Neural progenitor cell (in vitro differentiated cells): Measurements from ENCODE around the gene PSORS1C2. TPM values are rescaled to one million over a fixed set of nuclear protein-coding genes. Genes with fewer than 3 reads are reported as not detected.
"Not testable (repeated sequence)": the region's sequence is repeated elsewhere in the genome, so short reads cannot be mapped to it uniquely, and the experiment has no call there.

Experiments used
- DNase-seq: peaks from one replicate; pipeline ENCODE4 v3.0.0-alpha.2; 2016; ENCODE audit warnings: low spot score
- H2AFZ ChIP-seq: fragments of 200-600 bp; sonication (generic); replicated peaks from 2 replicates; pipeline ENCODE4 v1.6.1; 2016; ENCODE audit warnings: antibody characterized with exemption
- H3F3A ChIP-seq: fragments of 200-600 bp; sonication (generic); 2 replicates; pipeline ENCODE4 v1.6.1; 2016; ENCODE audit warnings: antibody characterized with exemption, low read depth
- H3K27ac ChIP-seq: fragments of 200-600 bp; sonication (generic); 2 replicates; pipeline ENCODE4 v1.5.1; 2016; ENCODE audit warnings: mild to moderate bottlenecking
- H3K27me3 ChIP-seq: fragments of 200-600 bp; sonication (generic); 2 replicates; pipeline ENCODE4 v1.6.1; 2016; ENCODE audit warnings: mild to moderate bottlenecking, moderate library complexity
- H3K36me3 ChIP-seq: fragments of 200-600 bp; sonication (generic); 2 replicates; pipeline ENCODE4 v1.5.1; 2016
- H3K4me1 ChIP-seq: fragments of 200-600 bp; sonication (generic); 2 replicates; pipeline ENCODE4 v1.6.1; 2016; ENCODE audit warnings: mixed run types
- H3K4me2 ChIP-seq: fragments of 200-600 bp; sonication (generic); 2 replicates; pipeline ENCODE4 v1.6.1; 2016
- H3K4me3 ChIP-seq: fragments of 200-600 bp; sonication (generic); 2 replicates; pipeline ENCODE4 v1.5.1; 2016
- H3K79me2 ChIP-seq: fragments of 200-600 bp; sonication (generic); 2 replicates; pipeline ENCODE4 v1.6.1; 2016; ENCODE audit warnings: low read depth
- H3K9ac ChIP-seq: fragments of 200-600 bp; sonication (generic); 2 replicates; pipeline ENCODE4 v1.6.1; 2016
- H3K9me3 ChIP-seq: fragments of 200-600 bp; sonication (generic); 2 replicates; pipeline ENCODE4 v1.5.1; 2016; ENCODE audit warnings: low read depth
- H4K20me1 ChIP-seq: fragments of 200-600 bp; sonication (generic); 2 replicates; pipeline ENCODE4 v1.6.1; 2016; ENCODE audit warnings: low read depth
- H3K27ac Mint-ChIP-seq: 3 replicates; pipeline ENCODE4 v1.8.0; 2021; ENCODE audit warnings: mixed read lengths
- H3K27me3 Mint-ChIP-seq: 2 replicates; pipeline ENCODE4 v1.8.0; 2022; ENCODE audit warnings: low read depth, mild to moderate bottlenecking, inconsistent platforms, moderate library complexity, mixed read lengths; ENCODE audit not compliant: insufficient read depth
- H3K36me3 Mint-ChIP-seq: 3 replicates; pipeline ENCODE4 v1.8.0; 2021; ENCODE audit warnings: mixed read lengths
- H3K4me1 Mint-ChIP-seq: 3 replicates; pipeline ENCODE4 v1.8.0; 2021; ENCODE audit warnings: mixed read lengths
- H3K4me3 Mint-ChIP-seq: 3 replicates; pipeline ENCODE4 v1.8.0; 2021; ENCODE audit warnings: mild to moderate bottlenecking, moderate library complexity, mixed read lengths
- H3K9me3 Mint-ChIP-seq: 3 replicates; pipeline ENCODE4 v1.8.0; 2020; ENCODE audit warnings: mixed read lengths
- CTCF ChIP-seq: fragments of 200-600 bp; sonication (generic); IDR thresholded peaks from 2 replicates; pipeline ENCODE4 v1.5.1; 2017; ENCODE audit warnings: antibody characterized with exemption, mild to moderate bottlenecking
- EZH2 ChIP-seq: fragments of 200-600 bp; sonication (generic); IDR thresholded peaks from 2 replicates; pipeline ENCODE4 v1.6.1; 2017; ENCODE audit warnings: antibody characterized with exemption, mild to moderate bottlenecking, moderate library complexity
- EZH2phosphoT487 ChIP-seq: fragments of 200-600 bp; sonication (generic); IDR thresholded peaks from 2 replicates; pipeline ENCODE4 v1.6.1; 2017; ENCODE audit warnings: antibody characterized with exemption
- total RNA-seq: library from RNA; depleted of rRNA; stranded (reverse); fragments of >200 nt; gene quantifications from 2 replicates; pipeline ENCODE4 v1.2.3, GENCODE V29; 2015; ENCODE audit warnings: low replicate concordance

PSORS1C2 gene
- total RNA-seq, 1 donor from 2014 or later = not detected

DNA sequence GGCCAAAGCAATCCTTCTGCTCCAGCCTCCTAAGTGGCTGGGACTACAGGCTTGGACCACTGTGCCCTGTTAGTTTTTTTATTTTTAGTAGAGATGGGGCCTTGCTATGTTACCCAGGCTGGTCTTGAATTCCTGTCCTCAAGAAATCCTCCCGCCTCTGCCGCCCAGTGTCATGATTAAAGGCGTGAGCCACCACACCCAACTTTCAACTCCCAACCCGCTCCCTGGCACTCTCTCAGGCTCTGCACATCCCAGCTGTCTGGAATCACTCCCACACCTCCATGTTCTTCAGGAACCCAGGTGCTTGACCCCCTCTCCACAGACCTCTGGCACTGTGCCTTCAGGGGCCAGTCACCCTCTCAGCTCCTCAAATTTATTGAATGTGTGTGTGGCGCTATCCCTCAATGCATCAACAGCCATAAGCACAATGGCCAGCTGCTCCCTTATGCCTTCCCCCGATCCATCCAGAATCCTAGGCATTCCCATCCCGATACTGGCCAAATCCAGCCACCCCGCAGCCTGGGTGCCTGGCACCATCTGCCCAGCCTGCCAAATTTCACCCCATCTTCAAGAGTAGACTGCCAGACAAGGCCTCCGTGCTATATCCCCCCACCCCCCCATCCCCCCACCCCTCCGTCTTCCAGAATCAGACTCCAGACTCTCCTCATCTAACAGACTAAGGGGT, 32.3 kb upstream of the PSORS1C2 start:
- DNase-seq = no peak
- H3K27ac Mint-ChIP-seq = no peak overlapping the region
- no peaks in the 10 kb centered on the region for H3K36me3 Mint-ChIP-seq
- Histone ChIP-seq H3K27me3 (peaks cover 40% of the 10 kb centered on the region), H3K79me2 (no peaks in the 10 kb centered on the region), H3K4me1 (peaks cover 19% of the 10 kb centered on the region), H3K9ac (no peak overlapping the region), H3K4me2 (no peak overlapping the region), H3F3A (peaks cover 13% of the 10 kb centered on the region), H3K4me3 (no peak overlapping the region), H3K9me3 (no peaks in the 10 kb centered on the region), H3K36me3 (no peaks in the 10 kb centered on the region), H3K27ac (no peak overlapping the region), H4K20me1 (no peaks in the 10 kb centered on the region), H2AFZ (no peak overlapping the region)
- TF ChIP-seq EZH2phosphoT487 (no peak), EZH2 (no peak), CTCF (no peak)
- H3K4me1 Mint-ChIP-seq = peaks cover 25% of the 10 kb centered on the region
- H3K27me3 Mint-ChIP-seq = peaks cover 8% of the 10 kb centered on the region
- no peak overlapping the region for H3K4me3 Mint-ChIP-seq
- no peaks in the 10 kb centered on the region for H3K9me3 Mint-ChIP-seq

DNA sequence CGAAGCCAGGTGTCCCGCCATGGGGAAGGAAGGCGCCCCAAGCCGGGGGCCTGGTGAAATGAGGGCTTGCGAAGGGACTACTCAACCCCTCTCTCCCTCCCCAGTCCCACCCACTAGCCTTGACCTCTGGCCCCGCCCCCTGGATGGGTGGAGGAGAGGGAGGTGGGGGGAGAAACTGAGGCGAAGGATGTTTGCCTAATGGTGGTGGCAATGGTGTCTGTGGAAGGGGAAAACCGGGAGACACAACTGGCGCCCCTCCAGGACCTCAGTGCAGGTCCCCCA, 31.7 kb upstream of the PSORS1C2 start, which contains the start of gene POU5F1:
POU5F1 (minus strand) TSS at position 83 of the 282 bp plus-strand sequence; CDS start at position 21, 62 bp downstream.
- Histone ChIP-seq H3F3A (peaks cover 13% of the 10 kb centered on the region), H3K79me2 (no peaks in the 10 kb centered on the region), H3K4me2 (no peak within 1 kb of the TSS), H4K20me1 (no peaks in the 10 kb centered on the region), H3K27me3 (peaks cover 40% of the 10 kb centered on the region), H3K9ac (no peak within 1 kb of the TSS), H3K36me3 (no peaks in the 10 kb centered on the region), H3K4me1 (peaks cover 19% of the 10 kb centered on the region), H3K4me3 (no peak within 1 kb of the TSS), H3K27ac (no peak within 1 kb of the TSS), H2AFZ (no peak within 1 kb of the TSS), H3K9me3 (no peaks in the 10 kb centered on the region)
- H3K27ac Mint-ChIP-seq = no peak within 1 kb of the TSS
- no peak for TF ChIP-seq EZH2
- no peak for TF ChIP-seq EZH2phosphoT487
- H3K9me3 Mint-ChIP-seq = no peaks in the 10 kb centered on the region
- H3K36me3 Mint-ChIP-seq = peaks cover 2% of the 10 kb centered on the region
- no peak for DNase-seq
- peaks cover 25% of the 10 kb centered on the region for H3K4me1 Mint-ChIP-seq
- no peak within 1 kb of the TSS for H3K4me3 Mint-ChIP-seq
- H3K27me3 Mint-ChIP-seq = peaks cover 12% of the 10 kb centered on the region

GRCh38 chr6:31169858-31170599, 31.2 kb upstream of the PSORS1C2 start:
- not testable (repeated sequence) for H3K79me2 ChIP-seq, DNase-seq, H3K4me3 Mint-ChIP-seq, H3K4me3 ChIP-seq, H2AFZ ChIP-seq, H3K9ac ChIP-seq, H3K27ac Mint-ChIP-seq, H3K36me3 ChIP-seq, H4K20me1 ChIP-seq, H3K4me2 ChIP-seq, H3K27ac ChIP-seq, H3K9me3 Mint-ChIP-seq, H3K36me3 Mint-ChIP-seq, H3K9me3 ChIP-seq
- peaks cover 13% of the 10 kb centered on the region for H3F3A ChIP-seq
- H3K4me1 ChIP-seq = peaks cover 19% of the 10 kb centered on the region
- Mint-ChIP-seq H3K4me1 (peaks cover 25% of the 10 kb centered on the region), H3K27me3 (peaks cover 12% of the 10 kb centered on the region)
- TF ChIP-seq EZH2phosphoT487 = peak; percentile 37
- peaks cover 40% of the 10 kb centered on the region for H3K27me3 ChIP-seq

- Mint-ChIP-seq H3K4me1 (peaks cover 25% of the 10 kb centered on the region), H3K9me3 (no peaks in the 10 kb centered on the region), H3K27me3 (peaks cover 12% of the 10 kb centered on the region), H3K4me3 (no peak overlapping the region), H3K36me3 (peaks cover 2% of the 10 kb centered on the region), H3K27ac (no peak overlapping the region)
- peaks cover 13% of the 10 kb centered on the region for H3F3A ChIP-seq
- no peak overlapping the region for H2AFZ ChIP-seq
- H3K9me3 ChIP-seq = no peaks in the 10 kb centered on the region
- H3K36me3 ChIP-seq = no peaks in the 10 kb centered on the region
- H3K4me3 ChIP-seq = no peak overlapping the region
- no peak overlapping the region for H3K9ac ChIP-seq
- H4K20me1 ChIP-seq = no peaks in the 10 kb centered on the region
- no peak for DNase-seq
- peaks cover 40% of the 10 kb centered on the region for H3K27me3 ChIP-seq
- no peak overlapping the region for H3K4me2 ChIP-seq
- peaks cover 19% of the 10 kb centered on the region for H3K4me1 ChIP-seq
- no peak overlapping the region for H3K27ac ChIP-seq
- TF ChIP-seq EZH2phosphoT487 (no peak), CTCF (no peak), EZH2 (no peak)
- H3K79me2 ChIP-seq = no peaks in the 10 kb centered on the region
Measured at GRCh38 chr6:31169123-31169857, 30.4 kb upstream of the PSORS1C2 start.
